Vagina (tissue), 2 donors: ENCODE measurements around the gene FAM114A2.

Experiments
- POLR2AphosphoS5 ChIP-seq, 2 donors: sonication (generic); formaldehyde crosslinking; IDR thresholded peaks; one replicate each; pipeline ENCODE4 v1.9.0; 2017; ENCODE audit warnings: antibody characterized with exemption in 2 of 2, mild to moderate bottlenecking in 2 of 2, low read depth in 1 of 2; ENCODE audit not compliant: insufficient read depth in 1 of 2
- TF ChIP-seq, protein P1 (sequence below), 3 experiments: fragments of 450-650 bp in 2 of 3; fragments of 200-600 bp in 1 of 3; sonication (generic) in 1 of 3; IDR thresholded peaks; one replicate each; pipeline ENCODE4 v1.5.1; 2017 to 2019; ENCODE audit warnings: antibody characterized with exemption in 3 of 3, mild to moderate bottlenecking in 2 of 3, moderate library complexity in 2 of 3

- TF ChIP-seq, protein P1, sequence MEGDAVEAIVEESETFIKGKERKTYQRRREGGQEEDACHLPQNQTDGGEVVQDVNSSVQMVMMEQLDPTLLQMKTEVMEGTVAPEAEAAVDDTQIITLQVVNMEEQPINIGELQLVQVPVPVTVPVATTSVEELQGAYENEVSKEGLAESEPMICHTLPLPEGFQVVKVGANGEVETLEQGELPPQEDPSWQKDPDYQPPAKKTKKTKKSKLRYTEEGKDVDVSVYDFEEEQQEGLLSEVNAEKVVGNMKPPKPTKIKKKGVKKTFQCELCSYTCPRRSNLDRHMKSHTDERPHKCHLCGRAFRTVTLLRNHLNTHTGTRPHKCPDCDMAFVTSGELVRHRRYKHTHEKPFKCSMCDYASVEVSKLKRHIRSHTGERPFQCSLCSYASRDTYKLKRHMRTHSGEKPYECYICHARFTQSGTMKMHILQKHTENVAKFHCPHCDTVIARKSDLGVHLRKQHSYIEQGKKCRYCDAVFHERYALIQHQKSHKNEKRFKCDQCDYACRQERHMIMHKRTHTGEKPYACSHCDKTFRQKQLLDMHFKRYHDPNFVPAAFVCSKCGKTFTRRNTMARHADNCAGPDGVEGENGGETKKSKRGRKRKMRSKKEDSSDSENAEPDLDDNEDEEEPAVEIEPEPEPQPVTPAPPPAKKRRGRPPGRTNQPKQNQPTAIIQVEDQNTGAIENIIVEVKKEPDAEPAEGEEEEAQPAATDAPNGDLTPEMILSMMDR (IDR thresholded peaks at IDR 0.05): no peak
- no peak for TF ChIP-seq POLR2AphosphoS5 (IDR thresholded peaks at IDR 0.05; ENCODE audit: insufficient read depth in 1 of 2, low read depth in 1 of 2)
These were observed 7.8 kb upstream of the FAM114A2 start for GRCh38 chr5:154046486-154046885.
